CMK (cell line): Measurements from ENCODE around the gene IRAG1.

Source experiments
- DNase-seq: peaks from one replicate; pipeline ENCODE4 v3.0.0-alpha.2; 2010; ENCODE audit warnings: low read depth

IRAG1 gene, protein sequence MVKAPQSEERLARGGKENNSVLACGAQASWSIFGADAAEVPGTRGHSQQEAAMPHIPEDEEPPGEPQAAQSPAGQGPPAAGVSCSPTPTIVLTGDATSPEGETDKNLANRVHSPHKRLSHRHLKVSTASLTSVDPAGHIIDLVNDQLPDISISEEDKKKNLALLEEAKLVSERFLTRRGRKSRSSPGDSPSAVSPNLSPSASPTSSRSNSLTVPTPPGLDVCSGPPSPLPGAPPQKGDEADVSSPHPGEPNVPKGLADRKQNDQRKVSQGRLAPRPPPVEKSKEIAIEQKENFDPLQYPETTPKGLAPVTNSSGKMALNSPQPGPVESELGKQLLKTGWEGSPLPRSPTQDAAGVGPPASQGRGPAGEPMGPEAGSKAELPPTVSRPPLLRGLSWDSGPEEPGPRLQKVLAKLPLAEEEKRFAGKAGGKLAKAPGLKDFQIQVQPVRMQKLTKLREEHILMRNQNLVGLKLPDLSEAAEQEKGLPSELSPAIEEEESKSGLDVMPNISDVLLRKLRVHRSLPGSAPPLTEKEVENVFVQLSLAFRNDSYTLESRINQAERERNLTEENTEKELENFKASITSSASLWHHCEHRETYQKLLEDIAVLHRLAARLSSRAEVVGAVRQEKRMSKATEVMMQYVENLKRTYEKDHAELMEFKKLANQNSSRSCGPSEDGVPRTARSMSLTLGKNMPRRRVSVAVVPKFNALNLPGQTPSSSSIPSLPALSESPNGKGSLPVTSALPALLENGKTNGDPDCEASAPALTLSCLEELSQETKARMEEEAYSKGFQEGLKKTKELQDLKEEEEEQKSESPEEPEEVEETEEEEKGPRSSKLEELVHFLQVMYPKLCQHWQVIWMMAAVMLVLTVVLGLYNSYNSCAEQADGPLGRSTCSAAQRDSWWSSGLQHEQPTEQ

DNA sequence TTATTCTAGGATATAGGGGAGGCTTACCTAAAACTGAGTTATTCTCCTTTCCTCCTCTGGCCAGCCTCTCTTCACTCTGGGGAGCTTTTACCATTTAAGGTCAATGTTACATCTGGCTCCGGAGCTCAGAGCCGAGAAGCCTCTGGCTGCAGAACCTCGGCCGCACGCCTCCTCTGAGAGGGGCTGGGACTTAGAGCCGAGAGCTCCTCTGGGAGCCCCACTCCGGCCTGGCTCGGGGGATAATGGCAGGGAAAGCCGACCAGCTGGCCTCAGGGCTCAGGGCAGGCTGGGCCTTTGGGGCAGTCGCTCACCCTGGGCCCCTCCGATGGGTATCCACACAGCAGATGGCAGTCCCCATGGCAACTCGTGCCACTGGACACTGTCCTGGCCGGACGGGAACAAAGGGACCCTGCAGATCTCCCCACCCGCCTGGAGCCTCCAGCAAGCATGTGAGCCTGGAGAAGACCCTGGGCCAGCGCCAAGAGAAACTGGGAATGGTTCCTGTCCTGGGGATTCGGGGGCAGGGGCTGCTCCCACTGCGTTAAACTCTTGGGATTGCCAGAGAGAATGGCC lies at the start of gene IRAG1:
Gene IRAG1, minus strand, starts transcription at position 247 of the 573 bp plus-strand sequence. Its CDS starts 153 bp downstream, at position 94.
- no peak for DNase-seq

DNA sequence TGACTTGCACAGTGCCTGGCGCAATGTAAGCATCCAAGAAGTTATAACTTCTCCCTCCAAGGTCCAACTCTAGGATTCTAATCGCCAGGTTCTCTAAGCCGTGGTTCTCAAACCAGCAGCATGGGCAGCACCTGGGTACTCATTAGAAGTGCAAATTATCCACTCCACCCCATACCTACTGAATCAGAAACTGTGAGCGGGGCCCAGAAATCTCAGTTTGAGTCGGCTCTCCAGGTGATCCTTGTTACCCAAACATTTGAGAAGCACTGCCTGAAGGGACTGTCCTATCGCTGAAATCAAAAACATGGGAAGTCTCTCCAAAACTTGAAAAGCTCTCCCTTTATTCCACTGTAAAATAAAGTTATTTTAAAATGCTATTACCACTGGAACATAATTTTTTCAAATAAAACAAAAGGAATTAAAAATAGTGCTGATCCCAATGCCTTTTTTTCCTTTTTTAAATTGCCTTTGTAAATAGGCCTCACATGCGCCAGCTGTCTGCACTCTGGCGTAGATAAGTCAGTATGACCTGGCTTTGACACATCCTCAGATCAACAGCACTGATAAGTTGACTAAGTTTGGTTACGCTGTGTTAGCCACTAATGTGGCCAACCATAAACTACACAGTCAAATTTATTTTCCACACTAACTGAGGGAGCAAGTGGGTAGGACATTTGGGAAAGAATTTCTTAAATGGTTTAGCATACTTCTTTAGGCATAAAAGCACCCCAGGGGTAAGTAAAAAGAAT lies 49.1 kb upstream of the IRAG1 start:
- DNase-seq, result no peak

DNA sequence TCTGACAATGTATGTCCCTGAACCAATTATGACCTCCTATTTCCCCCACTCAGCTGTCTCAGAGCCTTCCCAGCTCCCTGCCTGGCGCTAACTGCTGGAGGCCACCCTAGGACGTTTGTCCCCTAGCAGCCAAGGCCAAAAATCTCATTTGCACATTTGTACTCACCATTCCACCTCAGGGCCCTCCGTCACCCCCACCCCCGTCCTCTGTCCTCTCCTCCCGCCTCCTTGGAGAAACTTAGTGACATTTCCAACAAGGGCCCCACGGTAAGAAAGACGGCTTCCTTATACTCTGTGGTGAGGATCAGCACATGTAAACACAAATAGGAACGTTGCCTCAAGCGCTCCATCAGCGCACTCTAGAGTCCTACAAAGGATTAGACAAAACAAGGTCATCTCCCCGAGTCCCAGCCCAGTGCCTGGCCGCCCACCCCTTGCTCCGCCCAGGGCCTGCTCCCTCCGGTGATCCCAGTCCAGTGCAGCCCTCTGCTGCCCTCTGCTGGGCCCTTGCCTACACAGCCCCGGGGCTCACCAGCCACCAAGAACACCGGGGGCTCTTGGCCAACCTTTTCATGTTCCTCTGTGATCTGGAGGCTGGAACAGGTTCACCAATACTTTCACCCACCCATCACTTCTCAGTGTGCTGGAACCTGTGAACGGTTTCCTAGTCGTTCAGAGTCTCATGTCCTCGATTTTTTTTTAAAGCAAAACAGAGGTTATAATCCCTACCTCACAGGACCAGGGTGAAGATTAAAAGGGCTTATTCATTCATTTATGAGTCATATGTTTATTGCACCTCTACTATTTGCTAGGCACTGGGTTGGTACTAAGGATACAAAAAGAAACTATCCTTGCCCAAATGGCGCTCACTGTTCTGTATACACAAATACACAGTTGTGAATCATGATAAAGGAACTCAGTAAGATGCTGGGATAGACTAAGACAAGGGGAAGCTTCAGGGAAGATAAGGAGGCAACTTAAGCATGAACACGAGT lies 42.2 kb upstream of the IRAG1 start:
- peak; percentile 93 for DNase-seq

DNA sequence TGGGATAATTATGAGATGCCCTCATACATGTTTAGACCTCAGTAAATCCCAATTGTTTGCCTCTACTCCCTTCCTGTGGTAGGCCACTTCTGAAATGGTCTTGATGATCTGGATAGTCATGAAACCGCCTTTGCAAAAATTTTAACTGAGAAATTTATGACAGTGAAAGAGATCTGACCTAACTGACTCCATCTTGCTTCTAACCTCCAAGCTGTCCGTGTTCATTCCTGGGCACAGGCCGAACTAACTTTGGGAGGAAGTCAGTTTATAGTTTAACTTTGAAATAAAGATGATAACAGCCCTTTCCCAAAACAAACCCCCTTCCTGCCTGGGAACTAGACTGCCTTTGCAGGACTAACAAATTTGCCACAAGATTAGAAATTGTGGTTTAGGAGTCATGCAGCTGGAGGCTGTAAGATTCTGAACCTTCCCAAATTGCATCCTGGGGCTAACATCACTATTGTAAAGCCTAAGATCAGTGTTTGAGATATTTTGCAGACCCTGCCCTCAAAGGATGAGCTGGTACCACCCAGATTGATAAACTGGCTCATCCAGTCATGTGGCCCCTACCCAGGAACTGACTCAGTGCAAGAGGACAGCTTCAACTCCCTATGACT lies 37.6 kb upstream of the IRAG1 start:
- no peak for DNase-seq

DNA sequence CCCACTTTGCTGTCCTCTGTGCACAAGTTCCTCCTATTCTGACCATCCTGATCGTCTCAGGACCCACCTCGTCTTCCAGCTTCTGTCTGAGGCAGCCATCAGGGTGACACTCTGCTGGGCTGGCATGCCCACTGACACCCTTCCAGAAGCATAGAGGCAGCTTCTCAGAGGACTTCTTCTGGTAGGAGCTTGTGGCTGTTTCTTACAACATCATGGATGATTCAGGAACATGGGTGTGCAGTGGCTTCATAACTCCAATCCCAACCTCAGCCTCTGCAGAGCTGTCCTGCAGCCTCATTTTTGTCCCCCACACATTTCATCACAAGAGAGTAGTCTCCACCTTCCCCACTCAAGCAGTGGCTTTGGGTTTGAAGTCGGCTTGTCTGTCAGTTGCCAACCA lies 36.6 kb upstream of the IRAG1 start:
- DNase-seq, result no peak

DNA sequence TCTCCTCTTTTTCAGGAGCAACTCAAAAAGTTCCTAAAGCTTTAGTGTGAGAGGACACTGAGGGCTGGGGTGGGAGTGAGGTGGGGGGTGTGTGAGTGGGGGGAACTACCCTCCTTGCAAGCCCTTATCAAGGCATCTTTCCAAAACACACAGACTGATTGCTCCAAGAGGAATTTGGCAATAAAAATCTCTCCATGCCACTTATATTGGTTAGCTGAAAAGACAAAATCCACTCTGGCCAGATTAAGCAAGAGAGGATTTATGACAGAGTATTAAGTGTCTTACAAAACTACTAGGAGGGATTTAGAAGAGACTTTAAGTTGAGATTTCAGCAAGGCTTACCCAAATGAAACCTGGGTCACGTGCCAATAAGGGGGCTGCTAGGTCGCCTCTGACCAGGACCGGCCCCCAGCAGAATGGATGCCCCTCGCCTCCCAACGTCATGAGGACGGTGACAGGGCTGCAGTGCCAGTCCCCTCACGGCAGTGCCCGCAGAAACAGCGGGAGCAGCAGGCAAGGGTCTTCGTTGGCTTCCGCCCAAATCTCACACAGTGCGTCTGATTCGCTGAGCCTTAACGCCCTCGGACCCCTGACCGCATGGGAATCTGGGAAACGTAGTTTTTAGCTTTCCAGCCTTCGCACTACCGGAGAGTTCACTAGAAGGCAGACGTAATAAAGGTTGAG lies 35.4 kb upstream of the IRAG1 start:
- DNase-seq, result no peak

DNA sequence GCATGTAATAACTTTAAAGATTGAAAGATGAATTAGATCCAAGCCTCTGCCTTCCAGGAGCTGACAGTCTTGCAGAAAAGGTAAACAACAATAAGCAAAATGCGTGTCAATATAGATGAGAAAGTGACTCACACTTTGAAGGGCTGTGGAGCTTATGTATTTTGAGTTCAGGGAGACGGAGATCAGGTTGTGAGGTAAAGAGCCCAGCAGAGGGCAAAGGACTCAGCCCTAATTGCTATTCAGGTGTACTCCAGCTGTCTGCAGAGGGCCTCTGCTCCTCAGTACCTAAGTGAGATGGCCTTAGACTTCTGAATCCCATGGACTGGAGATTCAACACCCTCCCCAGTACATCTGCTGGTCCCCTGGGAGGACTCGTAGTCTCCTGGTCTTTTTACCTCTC lies 34.6 kb upstream of the IRAG1 start:
- DNase-seq, result no peak

DNA sequence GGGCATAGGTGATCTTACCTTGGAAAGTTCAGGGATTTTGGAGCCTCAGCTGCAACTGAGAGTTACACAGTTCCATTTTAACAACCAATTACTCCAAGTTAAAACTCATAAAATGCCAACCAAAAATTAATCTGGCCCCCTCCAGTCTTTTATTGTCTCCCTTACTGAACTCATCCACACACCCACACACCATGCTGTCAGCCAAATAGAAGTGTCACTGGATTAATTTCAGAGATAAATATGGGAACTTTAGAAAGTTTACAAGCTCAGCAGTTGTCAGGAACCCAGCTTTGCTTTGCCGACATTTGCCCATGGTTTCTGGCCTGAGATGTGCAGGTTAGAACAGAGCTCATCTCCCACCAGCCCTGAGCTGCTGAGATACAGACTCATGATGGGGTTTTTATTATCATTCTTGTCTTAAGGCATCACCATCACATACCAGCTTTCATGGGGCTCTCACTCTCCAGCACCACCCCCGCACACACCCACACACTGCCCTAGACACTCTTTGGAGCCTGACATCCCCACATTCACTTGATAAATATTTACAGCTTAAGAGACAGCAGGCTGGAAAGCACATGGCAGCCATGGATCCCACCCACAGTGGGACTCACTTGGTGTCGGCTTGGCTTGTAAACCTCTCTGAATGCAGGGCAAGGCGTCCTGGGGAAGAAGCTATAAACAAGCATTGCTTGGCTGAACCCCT lies 33.7 kb upstream of the IRAG1 start:
- no peak for DNase-seq

DNA sequence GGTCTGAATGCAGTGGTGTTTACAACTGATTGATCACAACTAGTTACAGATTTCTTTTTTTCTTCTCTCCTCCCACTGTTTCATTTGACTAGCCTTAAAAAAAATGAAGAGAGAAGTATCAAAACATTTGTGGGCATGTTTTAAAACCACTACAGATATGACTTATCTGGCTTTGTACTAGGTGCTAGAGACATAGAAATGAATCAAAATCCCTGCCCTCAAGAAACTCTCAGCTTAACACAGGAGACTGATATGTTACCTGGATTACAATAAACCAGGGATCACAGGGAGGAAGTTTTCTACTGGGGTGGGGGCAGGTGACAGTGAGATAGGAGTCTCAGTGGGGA lies 32.3 kb upstream of the IRAG1 start:
- no peak for DNase-seq

DNA sequence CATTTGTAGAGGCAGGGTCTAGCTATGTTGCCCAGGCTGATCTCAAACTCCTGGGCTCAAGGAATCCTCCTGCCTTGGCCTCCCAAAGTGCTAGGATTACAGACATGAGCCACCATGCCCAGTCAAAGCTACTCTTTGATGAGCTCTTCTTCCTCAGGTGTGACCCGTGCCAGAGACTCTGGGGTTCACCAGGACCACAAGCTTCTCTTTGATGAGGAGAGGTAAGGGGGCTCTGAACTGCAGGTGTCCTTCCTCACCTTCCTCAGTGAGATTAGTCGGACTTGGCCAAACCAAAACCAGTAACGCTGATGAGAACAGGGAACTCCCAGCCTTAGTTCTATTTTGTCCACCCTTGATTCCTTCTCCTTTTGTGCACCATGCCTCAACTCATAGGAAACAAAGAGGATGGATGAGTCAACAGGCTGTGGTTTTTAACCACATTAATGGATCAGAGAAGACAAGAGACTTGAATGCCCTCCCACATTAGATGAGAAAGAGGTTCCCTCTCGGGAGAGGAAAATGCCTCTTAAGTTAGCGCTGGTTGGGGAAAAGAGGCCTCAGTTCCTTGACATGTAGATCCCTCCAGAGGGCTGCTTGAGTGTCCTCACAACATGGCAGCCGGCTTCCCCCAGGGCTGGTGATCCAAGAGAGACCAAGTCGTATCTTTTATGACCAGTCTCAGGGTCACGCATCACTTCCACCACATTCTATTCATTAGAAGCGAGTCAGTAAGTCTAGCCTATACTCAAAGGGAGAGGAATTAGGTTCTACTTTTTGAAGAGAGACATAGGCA lies 31.8 kb upstream of the IRAG1 start:
- peak; percentile 76 for DNase-seq

DNA sequence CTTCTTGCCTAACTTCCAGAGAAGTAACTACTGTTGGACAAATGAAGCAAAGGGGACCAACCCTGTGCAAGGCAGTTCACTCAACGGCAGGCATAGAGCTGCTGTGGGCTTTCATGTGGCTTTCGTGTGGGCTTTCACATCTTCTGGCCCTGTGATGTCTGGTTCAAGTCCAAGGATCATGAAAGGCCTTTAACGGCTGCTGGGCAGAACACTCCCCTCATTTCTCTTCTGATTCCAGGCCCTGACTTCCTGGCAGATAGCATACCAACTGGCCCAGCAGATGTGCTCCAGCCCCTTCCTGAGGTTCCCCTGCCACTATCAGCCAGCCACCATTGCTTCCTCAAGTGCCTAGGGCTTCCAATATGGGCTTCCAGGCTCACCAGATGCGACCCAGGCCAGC lies 28.8 kb upstream of the IRAG1 start:
- DNase-seq, result peak; percentile 98

DNA sequence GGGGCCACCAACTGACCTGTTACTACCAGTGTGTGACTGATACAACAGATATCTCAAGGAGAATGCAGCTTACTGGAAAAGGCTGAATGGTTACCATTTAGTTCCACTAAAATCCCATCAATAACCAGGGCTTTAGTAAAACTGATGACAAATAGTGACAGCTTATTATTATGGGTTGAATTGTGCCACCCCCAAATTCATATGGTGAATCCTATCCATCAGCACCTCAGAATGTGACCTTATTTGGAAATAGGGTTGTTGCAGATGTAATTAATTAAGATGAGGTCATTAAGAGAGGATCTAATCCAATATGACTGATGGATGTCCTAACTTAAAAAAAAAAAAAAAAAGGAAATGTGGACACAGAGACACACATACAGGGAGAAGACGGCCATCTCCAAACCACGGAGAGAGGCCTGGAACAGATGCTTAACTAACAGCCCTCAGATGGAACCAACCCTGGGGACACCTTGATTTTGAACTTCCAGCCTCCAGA lies 27.4 kb upstream of the IRAG1 start:
- no peak for DNase-seq

DNA sequence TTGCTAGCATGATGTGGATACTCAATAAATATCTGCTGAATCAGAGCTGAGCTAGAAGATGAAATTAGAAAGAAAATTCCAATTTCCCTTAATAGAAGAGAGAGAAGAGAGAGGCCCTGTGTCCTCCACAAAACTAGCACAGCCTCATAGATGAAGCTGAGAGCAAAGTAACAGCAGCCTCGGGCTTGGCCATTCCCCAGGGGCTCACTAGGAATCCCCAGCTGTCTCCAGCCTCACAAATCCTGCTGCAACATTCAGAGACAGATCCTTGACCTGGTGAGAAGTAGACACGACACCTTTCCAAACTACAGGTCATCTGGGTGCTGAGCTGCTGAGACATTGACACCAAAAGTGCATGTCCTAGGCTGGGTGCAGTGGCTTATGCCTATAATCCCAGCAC lies 26.1 kb upstream of the IRAG1 start:
- no peak for DNase-seq

DNA sequence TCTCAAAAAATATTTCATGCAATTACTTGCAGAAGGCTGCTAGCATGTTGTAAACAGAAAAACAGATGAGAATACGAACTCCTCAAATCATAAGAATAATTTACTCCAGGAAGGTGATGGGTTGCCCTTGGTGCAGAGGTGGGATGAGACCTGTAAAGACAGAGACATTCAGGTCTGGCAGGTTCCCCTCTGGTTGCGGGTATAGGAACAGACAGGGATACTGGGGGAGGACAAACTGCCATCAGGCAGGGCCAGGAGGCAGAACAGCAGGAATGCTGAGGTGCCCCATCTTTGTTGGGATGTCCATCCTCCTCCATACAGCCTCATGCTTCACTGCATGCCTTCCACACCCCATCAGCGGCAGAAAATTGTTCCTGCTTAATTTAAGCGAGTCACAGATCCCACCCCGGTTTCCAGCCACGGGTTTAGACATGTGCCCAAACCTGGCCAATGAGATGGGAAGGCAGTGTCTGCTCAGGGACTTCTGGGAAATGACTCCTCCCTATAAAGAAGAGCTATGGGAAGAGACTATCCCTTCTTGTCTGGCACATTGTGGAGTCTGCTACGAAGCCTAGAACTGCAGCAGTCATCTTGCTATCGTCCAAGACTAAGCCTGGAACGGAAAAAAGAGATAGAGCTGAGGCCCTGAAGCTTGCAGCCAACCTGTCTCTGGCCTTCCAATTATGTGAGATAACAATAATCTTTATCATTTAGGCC lies 23.1 kb upstream of the IRAG1 start:
- DNase-seq, result peak; percentile 83

DNA sequence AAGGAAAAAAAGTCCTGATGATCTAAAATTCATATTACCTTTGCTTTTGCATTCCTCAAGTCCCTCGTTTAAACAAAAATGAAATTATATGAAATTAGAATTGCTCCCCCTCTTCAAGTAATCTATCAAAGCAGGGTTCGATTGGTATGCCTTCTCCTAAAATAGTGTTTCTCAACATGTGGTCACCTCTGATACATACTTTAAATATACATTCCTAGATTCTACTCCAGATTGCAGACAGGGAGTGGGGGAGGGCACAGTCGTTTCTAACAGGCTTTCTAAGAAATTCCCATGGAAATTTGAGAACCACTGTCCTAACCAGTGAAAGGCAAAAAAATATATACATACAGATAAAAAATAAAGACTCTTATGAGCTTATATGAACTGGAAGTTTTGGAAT lies 22.6 kb upstream of the IRAG1 start:
- DNase-seq, result no peak

DNA sequence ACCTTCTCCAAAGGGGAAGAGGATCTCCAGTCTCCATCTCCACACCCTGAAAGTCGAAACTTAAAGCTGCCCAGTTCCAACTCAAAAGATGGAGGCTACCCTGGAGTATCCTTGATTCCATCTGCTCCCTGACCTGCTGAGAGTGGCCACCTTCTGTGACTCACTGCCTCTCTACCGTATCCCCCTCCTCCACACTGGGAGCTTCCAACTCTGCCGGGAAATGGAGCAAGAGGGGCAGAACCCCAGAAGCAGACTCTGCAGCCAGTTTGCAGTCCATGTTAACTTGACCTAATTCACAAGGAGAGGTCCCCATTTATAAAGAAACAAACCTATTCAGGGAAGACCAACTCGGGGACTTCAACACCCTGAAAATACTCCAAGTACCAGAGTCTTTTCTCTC lies 22.0 kb upstream of the IRAG1 start:
- DNase-seq, result no peak

DNA sequence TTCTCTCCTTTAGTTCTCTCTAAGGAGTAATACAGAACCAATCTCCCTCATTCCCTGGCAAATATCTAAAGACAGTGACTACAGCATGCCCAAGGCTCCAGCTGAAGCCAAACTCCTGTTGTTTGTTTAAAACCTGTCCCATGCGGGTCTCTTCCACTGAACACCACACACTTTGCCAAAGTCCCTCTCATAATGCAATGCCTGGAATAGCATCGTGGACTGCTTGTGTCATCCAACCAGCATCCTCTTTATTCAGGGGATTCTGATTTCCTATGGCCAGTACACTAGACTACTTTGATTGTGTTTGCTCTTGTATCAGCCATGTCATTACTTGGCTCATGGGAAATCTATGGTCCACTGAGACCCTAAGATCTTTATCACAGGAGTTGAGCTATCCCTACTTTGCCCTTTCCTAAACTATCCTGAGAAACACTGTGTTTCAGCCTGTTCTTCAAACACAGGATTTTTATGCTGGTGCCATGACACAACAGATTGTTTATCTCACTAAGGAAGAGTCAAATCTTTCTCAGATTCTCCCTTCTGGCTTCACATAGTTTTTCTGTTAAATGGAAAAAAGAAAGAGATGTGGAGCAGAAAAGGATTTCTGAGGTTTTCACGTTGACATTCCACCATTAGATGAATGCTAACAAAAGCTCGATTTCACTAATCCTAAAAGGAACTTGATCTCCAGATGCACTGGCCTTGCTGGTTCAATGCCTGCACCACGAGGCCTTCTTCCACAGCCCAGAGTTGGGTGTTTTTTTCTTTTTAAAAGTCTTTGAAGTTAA lies 15.9 kb upstream of the IRAG1 start:
- no peak for DNase-seq
